ENCODE results near the gene HELQ. TPM values are rescaled to one million over a fixed set of nuclear protein-coding genes. Genes with fewer than 3 reads are reported as not detected.

Gene HELQ
- total and polyA plus RNA-seq, 2 of the 13 experiments (the other 11 are each of a cell fraction or from before 2014, with no cell fraction given) = 6.6 to 10.8 TPM

- no TSS peak for BruUV-seq (replicated peaks)
- ChIA-PET POLR2A (no interaction called here), CTCF (ENCODE audit: low intra/inter-chr PET ratio, low total read pairs) (no interaction called here)
- Histone ChIP-seq H4K20me1 (ENCODE audit: insufficient read depth, low read length) (no peaks in the 10 kb centered on the region), H3K9ac (ENCODE audit: insufficient read depth, low read depth, low read length) (no peak overlapping the region), H3K27me3 (ENCODE audit: control insufficient read depth in 1 of 2, insufficient read depth in 2 of 2, low read length in 2 of 2) (no peaks in the 10 kb centered on the region), H3K9me3 (ENCODE audit: low read length) (no peaks in the 10 kb centered on the region), H2AFZ (ENCODE audit: low read length) (no peak overlapping the region), H3K36me3 (replicated peaks in 1 of 2; ENCODE audit: control insufficient read depth in 1 of 2, insufficient read depth in 2 of 2, low read length in 2 of 2) (no peaks in the 10 kb centered on the region), H3K79me2 (ENCODE audit: insufficient read depth, low read length) (no peaks in the 10 kb centered on the region), H3K27ac (ENCODE audit: extremely low read length, insufficient read depth, low read length) (no peak overlapping the region), H3K4me1 (ENCODE audit: insufficient read depth, low read length) (peaks cover 66% of the 10 kb centered on the region), H3K4me2 (ENCODE audit: low read depth, low read length) (no peak overlapping the region), H3K4me3 (replicated peaks in 1 of 3; ENCODE audit: insufficient read depth in 1 of 3, low read depth in 2 of 3, low read length in 3 of 3) (no peak overlapping the region)
- ATAC-seq (no peak), FAIRE-seq (no peak), DNase-seq (ENCODE audit: low spot score) (no peak)
- intact Hi-C loops (cut with micrococcal nuclease; ENCODE audit: unreplicated experiment) = loop anchor here (10.0 kb wide), 1 partner anchor 55 kb away; no protein-coding TSS in a partner anchor
- no peak for TF ChIP-seq RFXAP (CRISPR knock-in tag; IDR thresholded peaks at IDR 0.05; ENCODE audit: borderline replicate concordance)
- TF ChIP-seq MAF1 (CRISPR knock-in tag; IDR thresholded peaks at IDR 0.05; ENCODE audit: borderline replicate concordance) = no peak
- no peak for TF ChIP-seq SP140L (CRISPR knock-in tag; IDR thresholded peaks at IDR 0.05; ENCODE audit: borderline replicate concordance)
- no peak for TF ChIP-seq TARDBP (CRISPR knock-in tag; IDR thresholded peaks at IDR 0.05)
- no peak for TF ChIP-seq ZSCAN20 (CRISPR knock-in tag; IDR thresholded peaks at IDR 0.05; ENCODE audit: borderline replicate concordance)
- TF ChIP-seq THAP9 (CRISPR knock-in tag; IDR thresholded peaks at IDR 0.05; ENCODE audit: borderline replicate concordance) = no peak
- TF ChIP-seq MYC (CRISPR knock-in tag; IDR thresholded peaks at IDR 0.05; ENCODE audit: borderline replicate concordance) = no peak
- no peak for TF ChIP-seq HDAC1 (CRISPR knock-in tag; IDR thresholded peaks at IDR 0.05)
- in situ Hi-C loops (cut with HindIII; ENCODE audit: extremely low pct_ligation_motif_present, low pct_unique_long_range_greater_than_20kb) = loop anchor here (25.0 kb wide), 1 partner anchor 277 kb away; no protein-coding TSS in a partner anchor
- WGBS (ENCODE audit: low lambda C conversion rate) = 64% methylated on average over 4 of the region's 4 CpGs
Measured at GRCh38 chr4:83360018-83360417, 95.6 kb downstream of the HELQ start.
